Vagina (tissue), 2 donors: Measurements from ENCODE around the gene HECTD4.

Source experiments
- CTCF ChIP-seq, 3 experiments: fragments of 450-650 bp in 2 of 3; fragments of 200-600 bp in 1 of 3; sonication (generic) in 1 of 3; IDR thresholded peaks; one replicate each; pipeline ENCODE4 v1.5.1; 2017 to 2019; ENCODE audit warnings: antibody characterized with exemption in 3 of 3, mild to moderate bottlenecking in 2 of 3, moderate library complexity in 2 of 3
- POLR2A ChIP-seq, 2 donors: fragments of 450-650 bp; IDR thresholded peaks; one replicate each; pipeline ENCODE4 v1.6.1; 2017; ENCODE audit warnings: antibody characterized with exemption in 2 of 2, mild to moderate bottlenecking in 2 of 2, moderate library complexity in 2 of 2
- POLR2AphosphoS5 ChIP-seq, 2 donors: sonication (generic); formaldehyde crosslinking; IDR thresholded peaks; one replicate each; pipeline ENCODE4 v1.9.0; 2017; ENCODE audit warnings: antibody characterized with exemption in 2 of 2, mild to moderate bottlenecking in 2 of 2, low read depth in 1 of 2; ENCODE audit not compliant: insufficient read depth in 1 of 2

DNA sequence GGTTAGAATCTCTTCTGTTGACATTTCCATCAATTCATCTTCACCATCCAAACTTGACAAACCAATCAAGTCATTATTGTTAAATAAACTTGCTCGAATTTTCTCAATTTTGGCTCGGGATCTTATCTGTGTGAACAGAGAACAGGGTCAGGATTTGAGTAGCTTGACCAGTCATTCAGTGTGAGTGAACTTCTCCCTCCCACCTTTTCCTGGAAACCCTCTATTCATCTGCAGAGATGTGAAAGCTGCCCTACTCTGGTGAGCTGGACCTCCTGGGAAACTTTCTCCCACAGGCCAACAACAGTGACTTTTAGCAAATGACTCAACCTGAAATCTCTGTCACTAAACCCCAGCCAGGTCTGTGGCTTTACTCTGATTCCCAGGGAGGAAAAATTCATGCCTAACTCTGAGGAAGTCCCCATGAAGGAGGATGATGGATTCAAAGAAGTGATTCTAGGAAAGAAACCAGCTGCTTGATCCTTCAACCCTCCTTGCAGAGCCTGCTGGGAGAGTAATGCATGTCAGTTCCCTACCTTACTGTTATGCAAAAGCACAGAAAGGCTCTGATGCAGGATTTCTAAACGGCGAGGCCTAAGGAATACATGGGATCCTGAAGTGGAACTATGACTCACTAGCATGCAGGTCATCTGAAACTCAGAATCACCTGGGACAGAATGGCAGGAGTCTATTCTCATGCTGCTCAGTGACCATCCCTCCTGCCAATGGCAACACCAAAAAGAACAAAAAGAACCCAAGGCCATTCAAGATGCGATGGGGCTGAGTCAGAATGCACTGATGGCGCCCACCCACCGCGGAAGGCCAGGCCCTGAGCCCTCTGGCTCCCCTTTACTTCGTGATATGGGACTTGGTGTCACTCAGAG lies 198.8 kb downstream of the HECTD4 start:
- TF ChIP-seq CTCF (IDR thresholded peaks at IDR 0.05) (no peak), POLR2AphosphoS5 (IDR thresholded peaks at IDR 0.05; ENCODE audit: insufficient read depth in 1 of 2, low read depth in 1 of 2) (no peak), POLR2A (IDR thresholded peaks at IDR 0.05) (no peak)
